ENCODE results near the gene ATG7.

- no peak for TF ChIP-seq SP1 (IDR thresholded peaks at IDR 0.05; ENCODE audit: low read depth)
- TF ChIP-seq RAD21 (IDR thresholded peaks at IDR 0.05; ENCODE audit: low read depth), result no peak
Observed at GRCh38 chr3:11322931-11323330, 50.7 kb downstream of the ATG7 start.

Data from HCT116 (cell line).